VCaP (cell line): ENCODE measurements around the gene AAGAB.

Experiments used
- H3K27ac ChIP-seq: fragments of 450-650 bp; 2 replicates; pipeline ENCODE4 v1.5.1; 2017
- TF ChIP-seq, protein P1 (sequence below): fragments of 450-650 bp; conservative IDR thresholded peaks from 2 replicates; pipeline ENCODE4 v1.5.1; 2017; ENCODE audit warnings: mild to moderate bottlenecking, moderate library complexity

Gene AAGAB

DNA sequence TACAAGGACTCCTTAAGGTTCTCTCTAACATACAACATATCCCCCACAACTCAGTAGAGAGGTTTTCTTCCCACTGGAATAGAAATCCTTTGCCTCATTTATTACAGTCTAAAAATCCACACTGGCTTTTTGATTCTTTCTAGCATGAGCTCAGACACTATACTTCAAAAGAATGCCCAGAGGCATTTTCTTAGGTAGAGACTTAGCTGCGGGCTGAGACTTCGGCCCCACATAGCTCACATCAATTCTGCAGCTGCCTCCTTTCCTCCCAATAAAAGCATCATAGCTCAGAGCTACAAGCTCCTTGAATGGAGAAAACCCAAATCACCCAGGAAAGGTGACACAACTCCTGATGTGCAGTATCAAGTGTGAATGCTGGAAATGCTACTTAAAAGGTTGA lies 52.4 kb downstream of the AAGAB start:
- TF ChIP-seq, protein P1, sequence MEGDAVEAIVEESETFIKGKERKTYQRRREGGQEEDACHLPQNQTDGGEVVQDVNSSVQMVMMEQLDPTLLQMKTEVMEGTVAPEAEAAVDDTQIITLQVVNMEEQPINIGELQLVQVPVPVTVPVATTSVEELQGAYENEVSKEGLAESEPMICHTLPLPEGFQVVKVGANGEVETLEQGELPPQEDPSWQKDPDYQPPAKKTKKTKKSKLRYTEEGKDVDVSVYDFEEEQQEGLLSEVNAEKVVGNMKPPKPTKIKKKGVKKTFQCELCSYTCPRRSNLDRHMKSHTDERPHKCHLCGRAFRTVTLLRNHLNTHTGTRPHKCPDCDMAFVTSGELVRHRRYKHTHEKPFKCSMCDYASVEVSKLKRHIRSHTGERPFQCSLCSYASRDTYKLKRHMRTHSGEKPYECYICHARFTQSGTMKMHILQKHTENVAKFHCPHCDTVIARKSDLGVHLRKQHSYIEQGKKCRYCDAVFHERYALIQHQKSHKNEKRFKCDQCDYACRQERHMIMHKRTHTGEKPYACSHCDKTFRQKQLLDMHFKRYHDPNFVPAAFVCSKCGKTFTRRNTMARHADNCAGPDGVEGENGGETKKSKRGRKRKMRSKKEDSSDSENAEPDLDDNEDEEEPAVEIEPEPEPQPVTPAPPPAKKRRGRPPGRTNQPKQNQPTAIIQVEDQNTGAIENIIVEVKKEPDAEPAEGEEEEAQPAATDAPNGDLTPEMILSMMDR, result no peak
- no peak overlapping the region for H3K27ac ChIP-seq

DNA sequence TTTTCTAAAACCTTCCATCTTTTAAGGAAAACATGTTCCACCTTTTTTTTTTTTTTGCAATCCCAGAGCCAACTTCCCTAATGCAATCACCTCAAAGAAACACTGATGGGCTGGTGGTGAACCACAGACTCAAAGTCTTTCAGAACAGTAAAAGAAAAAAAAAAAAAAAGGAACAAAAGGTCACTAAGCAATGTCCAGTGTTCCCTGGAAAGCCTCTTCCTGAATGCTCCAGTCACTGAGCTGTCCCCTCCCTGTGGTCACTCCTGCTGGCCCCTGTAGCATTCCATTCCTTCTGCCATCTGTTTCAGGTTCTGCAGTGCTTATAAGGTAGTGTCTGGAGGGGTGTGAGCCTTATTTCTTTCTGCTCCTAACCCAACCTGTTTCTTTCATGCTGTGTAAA lies 53.3 kb downstream of the AAGAB start:
- no peak overlapping the region for H3K27ac ChIP-seq
- TF ChIP-seq, protein P1, result no peak

DNA sequence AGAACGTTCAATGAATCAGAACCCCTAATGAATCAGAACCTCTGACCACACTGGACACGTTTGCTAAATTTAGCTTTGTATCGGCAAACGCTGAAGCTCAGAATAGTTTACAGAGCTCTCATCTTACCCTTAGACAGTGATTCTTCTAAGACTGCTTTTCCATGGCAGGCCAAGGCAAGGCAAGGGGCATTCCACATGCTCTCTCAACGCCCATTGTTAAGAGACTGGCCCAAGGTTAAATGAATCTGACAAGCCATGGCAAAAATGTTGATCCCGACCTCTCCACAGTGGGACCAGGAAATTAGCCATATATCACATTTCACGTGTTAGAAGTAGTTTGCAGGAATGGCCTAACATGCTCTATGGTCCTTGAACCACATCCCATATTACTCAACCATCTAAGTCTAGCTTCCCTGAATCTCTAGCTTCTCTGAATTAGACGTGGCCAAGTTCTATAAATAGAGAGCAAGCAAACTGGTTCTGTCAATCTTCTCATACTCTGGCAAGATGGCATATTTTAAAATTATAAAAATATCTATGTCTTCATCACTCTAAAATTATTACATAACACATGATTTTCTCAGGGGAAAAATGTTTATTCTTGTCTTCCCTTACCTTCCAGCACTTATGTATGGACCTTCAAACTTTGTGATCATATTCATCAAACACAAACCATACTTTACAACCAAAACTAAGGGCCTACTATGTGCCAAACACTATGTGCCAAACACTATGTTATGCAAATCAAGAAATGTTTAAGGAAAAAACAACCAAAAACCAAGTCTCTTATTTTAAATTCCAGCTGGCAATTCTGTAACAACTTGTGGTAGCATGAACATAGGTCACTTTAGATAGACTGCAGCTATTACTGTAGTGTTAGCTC lies 54.3 kb downstream of the AAGAB start:
- no peak overlapping the region for H3K27ac ChIP-seq
- TF ChIP-seq, protein P1, result no peak

DNA sequence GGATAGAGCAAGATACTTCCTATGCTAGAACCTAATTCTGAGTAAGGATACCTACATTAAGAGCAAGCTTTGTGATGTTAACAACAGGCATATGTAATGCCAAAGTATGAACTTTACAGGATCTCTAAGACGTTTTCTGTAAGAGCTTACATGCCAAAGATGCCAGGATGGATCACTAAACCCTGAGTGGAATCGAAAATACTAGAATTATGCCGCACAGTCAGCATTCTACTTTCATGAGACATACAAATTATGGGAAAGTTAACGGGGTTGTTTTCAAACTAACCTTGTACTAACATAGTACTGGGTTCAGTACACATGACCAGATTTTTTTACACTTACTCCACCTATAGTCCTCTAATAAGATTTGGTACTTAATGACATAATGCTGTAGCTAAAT lies 55.1 kb downstream of the AAGAB start:
- TF ChIP-seq, protein P1, result no peak
- no peak overlapping the region for H3K27ac ChIP-seq

DNA sequence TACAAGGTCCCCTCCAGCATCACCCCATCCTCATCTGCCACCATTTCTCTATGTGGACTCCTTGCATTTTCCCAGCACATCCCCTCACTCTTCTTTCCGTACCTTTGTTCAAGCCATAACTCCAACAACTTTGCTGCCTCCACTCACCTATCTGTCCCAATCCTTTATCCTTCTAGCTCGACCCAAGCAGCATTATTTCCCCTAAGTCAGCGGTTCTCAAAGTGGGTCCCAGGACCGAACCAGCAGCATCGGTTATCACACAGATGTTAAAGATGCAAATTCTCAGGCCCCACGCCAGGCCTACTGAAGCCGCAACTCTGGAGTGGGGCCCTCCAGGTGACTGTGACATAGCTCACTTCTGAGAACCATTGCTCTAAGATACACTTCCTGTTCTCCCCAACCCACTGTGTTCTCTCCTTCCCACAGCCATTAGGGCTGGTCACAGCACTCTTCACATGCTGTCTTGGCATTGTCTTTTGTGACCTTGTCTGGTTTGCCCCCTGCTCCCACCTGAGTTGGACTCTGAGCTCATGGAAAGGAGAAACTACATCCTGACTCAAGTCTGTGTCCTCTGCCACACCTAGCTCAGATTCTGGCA lies 56.2 kb downstream of the AAGAB start:
- no peak overlapping the region for H3K27ac ChIP-seq

DNA sequence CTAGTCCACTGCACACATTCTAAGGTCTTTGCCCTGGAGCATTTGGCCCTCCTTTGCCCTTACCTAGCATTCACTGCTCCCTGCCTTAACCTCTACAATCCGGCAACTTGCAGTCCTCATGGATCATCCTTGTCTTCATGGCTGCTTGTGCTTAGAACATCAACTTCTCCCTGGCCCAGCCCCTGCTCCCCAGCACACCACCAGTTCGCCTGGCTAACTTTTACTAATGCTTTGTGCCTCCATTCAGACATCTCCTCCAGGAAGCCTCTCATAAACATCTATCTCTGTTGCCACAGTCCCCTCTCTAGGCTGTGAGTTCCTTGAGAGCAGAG lies 57.1 kb downstream of the AAGAB start:
- no peak overlapping the region for H3K27ac ChIP-seq
- TF ChIP-seq, protein P1, result no peak

More for the DNA sequence above, 56.2 kb downstream of the AAGAB start:
- TF ChIP-seq, protein P1, result no peak

DNA sequence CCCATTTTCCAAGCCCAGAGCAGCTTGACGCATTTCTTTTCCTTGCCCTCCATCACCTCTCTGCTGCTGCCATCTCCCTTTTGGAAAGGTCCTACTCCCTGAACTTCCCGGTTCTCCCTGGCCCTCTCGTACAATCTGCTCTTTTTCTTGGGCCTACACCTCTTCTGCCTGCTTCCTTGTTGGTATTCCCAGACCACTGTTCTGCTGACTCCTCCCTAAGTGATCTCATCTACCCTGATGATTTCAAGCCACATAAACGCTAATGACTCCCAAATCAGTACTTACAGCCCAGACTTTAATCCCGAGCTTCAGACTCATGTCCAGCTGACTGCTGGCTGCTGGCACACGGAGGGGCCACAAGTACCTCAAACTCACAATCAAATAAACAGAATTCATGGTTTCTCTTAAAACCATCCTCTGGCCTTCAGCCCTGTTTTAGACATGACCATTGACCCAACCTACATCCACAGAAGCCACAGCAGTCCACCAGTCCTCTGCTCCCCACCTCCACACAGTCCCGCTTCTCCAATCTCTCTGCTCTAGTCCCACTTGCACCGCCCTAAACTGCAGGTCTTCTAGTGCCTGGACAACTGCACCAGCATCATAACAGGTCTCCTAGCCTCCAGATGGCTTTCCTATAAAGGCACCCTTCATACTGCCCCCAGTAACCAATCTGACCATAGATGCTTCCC lies 57.6 kb downstream of the AAGAB start:
- TF ChIP-seq, protein P1, result no peak
- H3K27ac ChIP-seq, result no peak overlapping the region
